Breast epithelium (tissue), 3 donors: ENCODE data around the gene NR2F1-AS1.

ENCODE experiments used
- POLR2AphosphoS5 ChIP-seq, 3 donors: sonication (generic); formaldehyde crosslinking; IDR thresholded peaks; one replicate each; pipeline ENCODE4 v1.6.1; 2017; ENCODE audit warnings: antibody characterized with exemption in 3 of 3
- TF ChIP-seq, protein P1 (sequence below), 3 donors: fragments of 450-650 bp; IDR thresholded peaks; one replicate each; pipeline ENCODE4 v1.5.1; 2016 to 2017; ENCODE audit warnings: antibody characterized with exemption in 3 of 3, mild to moderate bottlenecking in 3 of 3, moderate library complexity in 3 of 3

DNA sequence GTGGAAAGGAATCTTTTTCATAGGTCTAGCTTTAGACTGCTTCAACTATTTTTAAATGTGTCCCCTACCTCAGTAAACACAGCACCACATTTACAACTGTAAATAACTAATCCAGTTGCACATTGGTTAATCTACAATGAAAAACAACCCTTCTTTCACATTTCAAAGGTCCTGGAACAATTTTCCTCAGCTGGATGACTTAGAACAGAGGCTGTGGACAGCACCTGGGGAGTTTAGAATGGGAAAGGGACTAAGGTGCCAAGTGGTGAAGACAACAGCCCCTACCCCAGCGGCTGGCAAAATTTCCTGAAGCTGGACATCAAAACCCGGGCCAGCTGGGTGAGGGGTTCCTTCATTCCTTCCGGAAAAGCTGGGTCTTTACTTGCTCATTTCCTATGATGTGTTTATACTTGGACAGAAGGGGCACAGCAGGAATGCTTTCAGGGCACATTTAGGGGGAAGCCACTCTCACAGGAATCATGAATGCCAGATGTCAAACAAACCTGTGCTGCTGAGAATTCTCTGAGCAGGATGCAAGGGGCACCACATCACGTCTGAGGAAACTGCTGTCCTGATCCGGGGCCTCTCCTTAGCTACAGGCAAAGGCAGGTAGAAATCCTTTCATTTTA lies 158.3 kb downstream of the NR2F1-AS1 start:
- TF ChIP-seq, protein P1, sequence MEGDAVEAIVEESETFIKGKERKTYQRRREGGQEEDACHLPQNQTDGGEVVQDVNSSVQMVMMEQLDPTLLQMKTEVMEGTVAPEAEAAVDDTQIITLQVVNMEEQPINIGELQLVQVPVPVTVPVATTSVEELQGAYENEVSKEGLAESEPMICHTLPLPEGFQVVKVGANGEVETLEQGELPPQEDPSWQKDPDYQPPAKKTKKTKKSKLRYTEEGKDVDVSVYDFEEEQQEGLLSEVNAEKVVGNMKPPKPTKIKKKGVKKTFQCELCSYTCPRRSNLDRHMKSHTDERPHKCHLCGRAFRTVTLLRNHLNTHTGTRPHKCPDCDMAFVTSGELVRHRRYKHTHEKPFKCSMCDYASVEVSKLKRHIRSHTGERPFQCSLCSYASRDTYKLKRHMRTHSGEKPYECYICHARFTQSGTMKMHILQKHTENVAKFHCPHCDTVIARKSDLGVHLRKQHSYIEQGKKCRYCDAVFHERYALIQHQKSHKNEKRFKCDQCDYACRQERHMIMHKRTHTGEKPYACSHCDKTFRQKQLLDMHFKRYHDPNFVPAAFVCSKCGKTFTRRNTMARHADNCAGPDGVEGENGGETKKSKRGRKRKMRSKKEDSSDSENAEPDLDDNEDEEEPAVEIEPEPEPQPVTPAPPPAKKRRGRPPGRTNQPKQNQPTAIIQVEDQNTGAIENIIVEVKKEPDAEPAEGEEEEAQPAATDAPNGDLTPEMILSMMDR (IDR thresholded peaks at IDR 0.05): no peak
- TF ChIP-seq POLR2AphosphoS5 (IDR thresholded peaks at IDR 0.05): no peak
